ENCODE measurements around the gene CNTN5.
"Not testable (repeated sequence)": the region's sequence is repeated elsewhere in the genome, so short reads cannot be mapped to it uniquely, and the experiment has no call there.

Gene CNTN5

DNA sequence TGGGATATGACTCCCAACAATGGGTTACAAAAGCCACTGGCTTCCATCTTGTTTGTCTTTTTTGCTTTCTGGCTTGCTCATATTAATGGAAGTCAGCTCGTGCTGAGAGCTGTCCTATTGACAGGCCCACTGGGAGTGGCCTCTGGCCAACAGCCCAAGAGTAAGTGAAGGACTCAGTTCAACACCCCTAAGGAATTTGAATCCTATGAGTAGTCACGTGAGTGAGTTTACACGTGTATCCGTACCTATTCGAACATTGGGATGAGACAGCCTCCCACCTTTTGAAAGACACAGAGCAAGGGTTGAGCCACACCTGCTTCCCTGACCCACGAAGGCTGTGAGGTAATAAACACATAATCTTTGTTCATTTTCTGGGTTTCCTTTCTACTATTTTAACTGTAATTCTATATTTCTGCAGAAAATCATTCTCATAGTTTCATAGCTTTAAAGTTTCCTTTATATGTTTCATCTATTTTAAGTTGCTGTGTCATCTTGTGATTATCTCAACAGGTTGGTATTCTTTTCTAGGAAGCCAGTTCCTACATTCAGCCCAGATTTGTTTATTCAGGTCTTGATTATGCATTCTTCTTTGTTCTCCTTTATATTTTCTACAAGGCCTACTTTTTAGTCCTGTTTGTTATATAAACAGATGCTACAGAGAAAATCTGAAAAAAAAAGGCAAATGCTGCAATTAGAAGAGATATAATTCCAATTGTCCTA lies 802.3 kb downstream of the CNTN5 start:
- H3K9me3 ChIP-seq (ENCODE audit: control insufficient read depth, insufficient read depth, low read depth, low read length): no peaks in the 10 kb centered on the region
- no peaks in the 10 kb centered on the region for H3K4me1 ChIP-seq (ENCODE audit: control insufficient read depth, insufficient read depth, low read length)
- POLR2A ChIA-PET: no interaction called here
- no peak overlapping the region for H3K4me3 ChIP-seq (ENCODE audit: low read depth, low read length)
- H3K27ac ChIP-seq (ENCODE audit: extremely low read depth, low read depth, low read length): no peak overlapping the region
- no peaks in the 10 kb centered on the region for H3K36me3 ChIP-seq (ENCODE audit: control insufficient read depth in 2 of 2, insufficient read depth in 1 of 2, low read length in 2 of 2)
- TF ChIP-seq ZNF629 (tag by site-specific recombination; IDR thresholded peaks at IDR 0.05) (no peak), ZNF560 (tag by site-specific recombination; IDR thresholded peaks at IDR 0.05; ENCODE audit: borderline replicate concordance) (no peak), TRIM28 (IDR thresholded peaks at IDR 0.05; ENCODE audit: borderline replicate concordance, low read length) (no peak), ZNF514 (tag by site-specific recombination; IDR thresholded peaks at IDR 0.05) (no peak), ZNF555 (tag by site-specific recombination; conservative IDR thresholded peaks at IDR 0.05) (no peak), EGR2 (tag by site-specific recombination; IDR thresholded peaks at IDR 0.05; ENCODE audit: low read depth) (no peak), ZNF843 (tag by site-specific recombination; IDR thresholded peaks at IDR 0.05) (no peak), ZNF404 (tag by site-specific recombination; IDR thresholded peaks at IDR 0.05) (no peak), ZNF169 (tag by site-specific recombination; IDR thresholded peaks at IDR 0.05) (no peak), ZNF548 (tag by site-specific recombination; IDR thresholded peaks at IDR 0.05) (no peak), ZFP3 (tag by site-specific recombination; IDR thresholded peaks at IDR 0.05; ENCODE audit: low read depth) (no peak), ZNF416 (tag by site-specific recombination; IDR thresholded peaks at IDR 0.05) (no peak), ZNF202 (tag by site-specific recombination; IDR thresholded peaks at IDR 0.05; ENCODE audit: borderline replicate concordance) (no peak), GLI4 (tag by site-specific recombination; IDR thresholded peaks at IDR 0.05) (no peak), ZNF146 (tag by site-specific recombination; IDR thresholded peaks at IDR 0.05) (no peak), ZNF792 (tag by site-specific recombination; IDR thresholded peaks at IDR 0.05) (no peak)
- CTCF ChIA-PET: no interaction called here

DNA sequence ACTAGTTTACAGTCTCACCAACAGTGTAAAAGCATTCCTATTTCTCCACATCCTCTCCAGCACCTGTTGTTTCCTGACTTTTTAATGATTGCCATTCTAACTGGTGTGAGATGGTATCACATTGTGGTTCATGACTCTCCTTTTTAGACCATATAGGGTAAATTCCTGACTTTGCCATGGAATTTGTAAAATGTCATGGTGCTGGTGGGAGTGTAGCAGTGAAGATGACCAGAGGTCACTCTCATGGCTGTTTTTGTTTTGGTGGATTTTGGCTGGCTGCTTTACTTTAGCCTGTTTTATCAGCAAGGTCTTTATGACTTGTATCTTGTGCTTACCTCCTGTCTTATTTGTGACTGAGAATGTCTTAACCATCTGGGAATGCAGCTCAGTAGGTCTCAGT lies 816.0 kb downstream of the CNTN5 start:
- CTCF ChIA-PET; H3K27ac ChIP-seq (ENCODE audit: extremely low read depth, low read depth, low read length); H3K9me3 ChIP-seq (ENCODE audit: control insufficient read depth, insufficient read depth, low read depth, low read length); H3K4me3 ChIP-seq (ENCODE audit: low read depth, low read length); H3K4me1 ChIP-seq (ENCODE audit: control insufficient read depth, insufficient read depth, low read length); H3K36me3 ChIP-seq (ENCODE audit: control insufficient read depth in 2 of 2, insufficient read depth in 1 of 2, low read length in 2 of 2); POLR2A ChIA-PET: not testable (repeated sequence)

DNA sequence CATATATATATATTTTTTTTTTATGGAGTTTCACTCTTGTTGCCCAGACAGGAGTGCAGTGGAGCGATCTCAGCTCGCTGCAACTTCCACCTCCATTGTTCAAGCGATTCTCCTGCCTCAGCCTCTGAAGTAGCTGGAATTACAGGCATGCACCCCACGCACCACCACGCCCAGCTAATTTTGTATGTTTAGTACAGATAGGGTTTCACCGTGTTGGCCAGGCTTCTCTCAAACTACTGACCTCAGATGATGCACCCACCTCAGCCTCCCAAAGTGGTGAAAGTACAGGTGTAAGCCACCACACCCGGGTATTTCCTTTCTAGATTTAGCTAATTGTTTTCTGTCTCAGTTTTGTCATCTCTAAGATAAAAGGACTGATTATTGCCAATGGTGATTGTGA lies 821.1 kb downstream of the CNTN5 start:
- ChIA-PET CTCF (no interaction called here), POLR2A (no interaction called here)
- Histone ChIP-seq H3K36me3 (ENCODE audit: control insufficient read depth in 2 of 2, insufficient read depth in 1 of 2, low read length in 2 of 2) (no peaks in the 10 kb centered on the region), H3K27ac (ENCODE audit: extremely low read depth, low read depth, low read length) (no peak overlapping the region), H3K4me1 (ENCODE audit: control insufficient read depth, insufficient read depth, low read length) (no peaks in the 10 kb centered on the region), H3K9me3 (ENCODE audit: control insufficient read depth, insufficient read depth, low read depth, low read length) (no peaks in the 10 kb centered on the region), H3K4me3 (ENCODE audit: low read depth, low read length) (no peak overlapping the region)
- TF ChIP-seq SP3 (tag by site-specific recombination; IDR thresholded peaks at IDR 0.05) (no peak), ZNF529 (tag by site-specific recombination; IDR thresholded peaks at IDR 0.05; ENCODE audit: insufficient replicate concordance) (no peak), ZXDB (tag by site-specific recombination; IDR thresholded peaks at IDR 0.05) (no peak), ZNF670 (tag by site-specific recombination; IDR thresholded peaks at IDR 0.05; ENCODE audit: low read depth) (no peak), ZNF239 (tag by site-specific recombination; IDR thresholded peaks at IDR 0.05) (no peak), SALL2 (tag by site-specific recombination; IDR thresholded peaks at IDR 0.05; ENCODE audit: borderline replicate concordance) (no peak)

DNA sequence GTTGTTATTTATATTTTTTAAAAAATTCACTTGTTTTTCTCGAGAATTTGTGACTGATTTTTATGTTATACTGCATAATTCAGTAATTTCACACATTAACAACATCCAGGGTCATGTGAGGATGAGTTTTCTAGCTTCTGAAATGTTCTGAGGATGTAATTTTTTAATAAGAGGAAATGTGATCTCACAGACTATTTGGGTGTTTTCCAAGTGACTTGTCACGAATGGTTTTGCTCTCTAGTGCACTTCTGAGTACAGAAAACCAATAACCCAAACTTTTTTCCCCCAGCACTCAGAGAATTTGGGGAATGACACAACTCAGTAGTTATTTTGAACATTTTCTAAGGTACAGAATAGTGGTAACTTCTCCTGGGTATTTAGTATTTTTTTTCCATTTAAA lies 845.2 kb downstream of the CNTN5 start:
- no peaks in the 10 kb centered on the region for H3K36me3 ChIP-seq (ENCODE audit: control insufficient read depth in 2 of 2, insufficient read depth in 1 of 2, low read length in 2 of 2)
- H3K27ac ChIP-seq (ENCODE audit: extremely low read depth, low read depth, low read length): no peak overlapping the region
- ChIA-PET CTCF (no interaction called here), POLR2A (no interaction called here)
- H3K9me3 ChIP-seq (ENCODE audit: control insufficient read depth, insufficient read depth, low read depth, low read length): no peaks in the 10 kb centered on the region
- H3K4me1 ChIP-seq (ENCODE audit: control insufficient read depth, insufficient read depth, low read length): no peaks in the 10 kb centered on the region
- H3K4me3 ChIP-seq (ENCODE audit: low read depth, low read length): no peak overlapping the region
- no peak for TF ChIP-seq ZNF175 (tag by site-specific recombination; IDR thresholded peaks at IDR 0.05)
- no peak for TF ChIP-seq OSR2 (tag by site-specific recombination; IDR thresholded peaks at IDR 0.05)
- TF ChIP-seq, protein P1, sequence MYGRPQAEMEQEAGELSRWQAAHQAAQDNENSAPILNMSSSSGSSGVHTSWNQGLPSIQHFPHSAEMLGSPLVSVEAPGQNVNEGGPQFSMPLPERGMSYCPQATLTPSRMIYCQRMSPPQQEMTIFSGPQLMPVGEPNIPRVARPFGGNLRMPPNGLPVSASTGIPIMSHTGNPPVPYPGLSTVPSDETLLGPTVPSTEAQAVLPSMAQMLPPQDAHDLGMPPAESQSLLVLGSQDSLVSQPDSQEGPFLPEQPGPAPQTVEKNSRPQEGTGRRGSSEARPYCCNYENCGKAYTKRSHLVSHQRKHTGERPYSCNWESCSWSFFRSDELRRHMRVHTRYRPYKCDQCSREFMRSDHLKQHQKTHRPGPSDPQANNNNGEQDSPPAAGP (tag by site-specific recombination; IDR thresholded peaks at IDR 0.05): no peak
- no peak for TF ChIP-seq ZNF155 (tag by site-specific recombination; IDR thresholded peaks at IDR 0.05)
- TF ChIP-seq, protein P2, sequence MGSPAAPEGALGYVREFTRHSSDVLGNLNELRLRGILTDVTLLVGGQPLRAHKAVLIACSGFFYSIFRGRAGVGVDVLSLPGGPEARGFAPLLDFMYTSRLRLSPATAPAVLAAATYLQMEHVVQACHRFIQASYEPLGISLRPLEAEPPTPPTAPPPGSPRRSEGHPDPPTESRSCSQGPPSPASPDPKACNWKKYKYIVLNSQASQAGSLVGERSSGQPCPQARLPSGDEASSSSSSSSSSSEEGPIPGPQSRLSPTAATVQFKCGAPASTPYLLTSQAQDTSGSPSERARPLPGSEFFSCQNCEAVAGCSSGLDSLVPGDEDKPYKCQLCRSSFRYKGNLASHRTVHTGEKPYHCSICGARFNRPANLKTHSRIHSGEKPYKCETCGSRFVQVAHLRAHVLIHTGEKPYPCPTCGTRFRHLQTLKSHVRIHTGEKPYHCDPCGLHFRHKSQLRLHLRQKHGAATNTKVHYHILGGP (tag by site-specific recombination; IDR thresholded peaks at IDR 0.05): no peak
- no peak for TF ChIP-seq ZNF174 (tag by site-specific recombination; IDR thresholded peaks at IDR 0.05)
- TF ChIP-seq, protein P3, sequence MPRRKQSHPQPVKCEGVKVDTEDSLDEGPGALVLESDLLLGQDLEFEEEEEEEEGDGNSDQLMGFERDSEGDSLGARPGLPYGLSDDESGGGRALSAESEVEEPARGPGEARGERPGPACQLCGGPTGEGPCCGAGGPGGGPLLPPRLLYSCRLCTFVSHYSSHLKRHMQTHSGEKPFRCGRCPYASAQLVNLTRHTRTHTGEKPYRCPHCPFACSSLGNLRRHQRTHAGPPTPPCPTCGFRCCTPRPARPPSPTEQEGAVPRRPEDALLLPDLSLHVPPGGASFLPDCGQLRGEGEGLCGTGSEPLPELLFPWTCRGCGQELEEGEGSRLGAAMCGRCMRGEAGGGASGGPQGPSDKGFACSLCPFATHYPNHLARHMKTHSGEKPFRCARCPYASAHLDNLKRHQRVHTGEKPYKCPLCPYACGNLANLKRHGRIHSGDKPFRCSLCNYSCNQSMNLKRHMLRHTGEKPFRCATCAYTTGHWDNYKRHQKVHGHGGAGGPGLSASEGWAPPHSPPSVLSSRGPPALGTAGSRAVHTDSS (tag by site-specific recombination; IDR thresholded peaks at IDR 0.05): no peak

Data from HEK293 (cell line).